Esophagus squamous epithelium (tissue), 5 donors: Measurements from ENCODE around the gene FHIT. TPM values are rescaled to one million over a fixed set of nuclear protein-coding genes. Genes with fewer than 3 reads are reported as not detected.

ENCODE experiments used
- DNase-seq: peaks from one replicate; lab custom pipeline; 2025; lab: John Stamatoyannopoulos, UW
- H3K27ac ChIP-seq, 4 donors: fragments of 200-600 bp; sonication (generic); one replicate each; pipeline ENCODE4 v1.5.1; 2016 to 2019; ENCODE audit warnings: mild to moderate bottlenecking in 1 of 4
- H3K27me3 ChIP-seq, 4 donors: fragments of 200-600 bp; sonication (generic); 1 replicate in 3 of 4; 2 replicates in 1 of 4; pipeline versions ENCODE4 v1.5.1 to v1.6.0; 2017 to 2021; ENCODE audit warnings: antibody characterized with exemption in 1 of 4
- H3K36me3 ChIP-seq, 3 donors: fragments of 200-600 bp; sonication (generic); one replicate each; pipeline ENCODE4 v1.5.1; 2016 to 2019
- H3K4me1 ChIP-seq, 3 donors: fragments of 200-600 bp; sonication (generic); one replicate each; pipeline ENCODE4 v1.5.1; 2017 to 2019
- H3K4me3 ChIP-seq, 4 donors: fragments of 200-600 bp; sonication (generic); 1 replicate in 3 of 4; 2 replicates in 1 of 4; pipeline ENCODE4 v1.5.1; 2016 to 2019; ENCODE audit warnings: mild to moderate bottlenecking in 2 of 4, moderate library complexity in 1 of 4
- H3K9me3 ChIP-seq, 3 donors: fragments of 200-600 bp; sonication (generic); one replicate each; pipeline ENCODE4 v1.5.1; 2016 to 2019
- POLR2A ChIP-seq, 4 donors: fragments of 450-650 bp; IDR thresholded peaks; one replicate each; pipeline ENCODE4 v1.6.1; 2017; ENCODE audit warnings: antibody characterized with exemption in 4 of 4, mild to moderate bottlenecking in 4 of 4, moderate library complexity in 3 of 4
- WGBS, 2 donors: methylation state at CpG; one replicate each; pipeline ENCODE4 v1.1.5; 2018; 5-methylcytosine and 5-hydroxymethylcytosine counted together
- intact Hi-C: fragments of 100-400 bp; cut with DNase I; formaldehyde crosslinking; loops from one replicate; pipeline ENCODE4 v1.15.0; 2022
- total RNA-seq, 4 donors: library from RNA; depleted of rRNA; stranded (reverse); fragments of >200 nt; gene quantifications; one replicate each; pipeline ENCODE4 v1.1.0, GENCODE V29; 2016
- TF ChIP-seq, protein P1 (sequence below), 6 experiments: fragments of 450-650 bp in 4 of 6; fragments of 200-600 bp in 2 of 6; sonication (generic) in 2 of 6; IDR thresholded peaks; one replicate each; pipeline ENCODE4 v1.5.1; 2016 to 2019; ENCODE audit warnings: antibody characterized with exemption in 6 of 6, mild to moderate bottlenecking in 4 of 6, moderate library complexity in 4 of 6
- donor health status: DM: yes; HTN: yes; CAD: no.

The FHIT gene
- total RNA-seq, 4 donors from 2014 or later = 0.64 to 5.7 (median 3.1) TPM

DNA sequence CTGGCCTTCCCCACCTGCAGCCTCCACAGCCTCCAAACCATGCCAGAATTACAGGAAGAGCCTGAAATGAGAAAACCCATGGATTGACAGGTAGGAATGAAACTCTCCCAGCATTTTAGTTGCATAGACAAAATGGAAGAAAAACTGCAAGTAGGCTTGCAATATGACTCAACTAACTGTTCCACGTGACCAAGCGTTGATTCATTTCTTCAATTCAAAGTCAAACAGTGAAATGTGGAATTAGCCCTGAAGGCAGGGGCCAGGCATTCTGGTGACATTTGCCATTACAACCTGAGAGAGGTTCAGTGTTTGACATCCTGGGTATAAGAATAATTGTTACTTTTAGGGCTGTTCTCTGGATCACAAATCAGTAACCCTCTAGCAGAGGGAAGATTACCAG is 1525.0 kb downstream of the FHIT start:
- TF ChIP-seq, protein P1, sequence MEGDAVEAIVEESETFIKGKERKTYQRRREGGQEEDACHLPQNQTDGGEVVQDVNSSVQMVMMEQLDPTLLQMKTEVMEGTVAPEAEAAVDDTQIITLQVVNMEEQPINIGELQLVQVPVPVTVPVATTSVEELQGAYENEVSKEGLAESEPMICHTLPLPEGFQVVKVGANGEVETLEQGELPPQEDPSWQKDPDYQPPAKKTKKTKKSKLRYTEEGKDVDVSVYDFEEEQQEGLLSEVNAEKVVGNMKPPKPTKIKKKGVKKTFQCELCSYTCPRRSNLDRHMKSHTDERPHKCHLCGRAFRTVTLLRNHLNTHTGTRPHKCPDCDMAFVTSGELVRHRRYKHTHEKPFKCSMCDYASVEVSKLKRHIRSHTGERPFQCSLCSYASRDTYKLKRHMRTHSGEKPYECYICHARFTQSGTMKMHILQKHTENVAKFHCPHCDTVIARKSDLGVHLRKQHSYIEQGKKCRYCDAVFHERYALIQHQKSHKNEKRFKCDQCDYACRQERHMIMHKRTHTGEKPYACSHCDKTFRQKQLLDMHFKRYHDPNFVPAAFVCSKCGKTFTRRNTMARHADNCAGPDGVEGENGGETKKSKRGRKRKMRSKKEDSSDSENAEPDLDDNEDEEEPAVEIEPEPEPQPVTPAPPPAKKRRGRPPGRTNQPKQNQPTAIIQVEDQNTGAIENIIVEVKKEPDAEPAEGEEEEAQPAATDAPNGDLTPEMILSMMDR (IDR thresholded peaks at IDR 0.05) = no peak
- TF ChIP-seq POLR2A (IDR thresholded peaks at IDR 0.05) = no peak
- 50 to 73% methylated on average over 2 of the region's 2 CpGs for WGBS, 2 donors

DNA sequence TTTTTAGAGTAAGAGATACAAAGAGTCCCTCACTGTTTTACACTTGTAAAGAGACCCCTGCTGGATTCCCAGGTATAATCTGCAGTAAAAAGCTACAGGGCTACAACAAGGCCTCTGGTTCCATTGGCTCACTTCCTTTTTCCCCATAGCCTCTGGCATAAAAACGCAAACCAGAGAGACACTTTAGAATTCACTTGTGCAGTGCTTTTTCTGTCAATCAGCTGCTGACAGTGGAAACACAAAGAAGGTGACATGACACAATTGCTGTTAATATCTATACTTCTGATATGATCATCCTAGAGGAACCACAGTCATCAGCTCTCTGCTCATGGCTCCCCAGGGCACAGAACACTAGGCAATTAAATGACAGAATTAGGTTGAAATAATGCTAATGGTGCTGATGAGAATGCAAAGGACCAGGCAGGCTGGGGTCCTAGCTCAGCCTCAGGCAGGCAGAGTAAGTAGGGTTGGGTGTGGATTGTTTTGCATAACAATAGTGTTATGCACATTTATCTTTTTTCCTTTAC is 1533.5 kb downstream of the FHIT start:
- intact Hi-C loops = no loop called here
- Histone ChIP-seq H3K36me3 (no peaks in the 10 kb centered on the region), H3K4me1 (no peaks in the 10 kb centered on the region), H3K27ac (no peak overlapping the region), H3K9me3 (peaks cover 0 to 4% (median 0%) of the 10 kb centered on the region in 3 donors), H3K27me3 (no peaks in the 10 kb centered on the region), H3K4me3 (no peak overlapping the region)
- TF ChIP-seq, protein P1 (IDR thresholded peaks at IDR 0.05) = no peak
- TF ChIP-seq POLR2A (IDR thresholded peaks at IDR 0.05) = no peak
- no peak for DNase-seq
- 38 to 43% methylated on average over 1 of the region's 1 CpG for WGBS, 2 donors

More for the DNA sequence above, 1525.0 kb downstream of the FHIT start:
- Histone ChIP-seq H3K27ac (no peak overlapping the region), H3K36me3 (no peaks in the 10 kb centered on the region), H3K4me1 (no peaks in the 10 kb centered on the region), H3K9me3 (no peaks in the 10 kb centered on the region), H3K27me3 (no peaks in the 10 kb centered on the region), H3K4me3 (no peak overlapping the region)
- DNase-seq = no peak
- intact Hi-C loops = no loop called here

DNA sequence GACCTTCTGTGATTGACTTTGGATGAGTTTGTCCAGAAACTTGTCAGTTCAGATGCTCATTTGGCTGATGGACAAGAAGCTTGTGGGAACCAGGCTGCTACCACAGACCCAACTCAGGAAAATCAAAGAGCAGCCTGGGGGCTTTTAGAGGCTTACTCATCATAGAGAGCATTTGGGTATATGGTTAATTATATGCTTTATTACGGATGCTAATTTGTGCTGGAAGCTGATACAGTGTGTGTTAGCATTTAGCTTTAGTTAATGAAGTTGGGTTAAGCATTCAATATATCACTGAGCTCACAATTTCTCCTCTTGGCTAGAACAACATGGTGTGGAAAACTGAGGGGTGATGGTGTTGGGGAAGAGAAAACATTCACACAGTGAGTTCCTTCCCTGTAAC is 1537.2 kb downstream of the FHIT start:
- Histone ChIP-seq H3K36me3 (no peaks in the 10 kb centered on the region), H3K27ac (no peak overlapping the region), H3K4me1 (no peaks in the 10 kb centered on the region), H3K4me3 (no peak overlapping the region), H3K9me3 (peaks cover 0 to 4% (median 0%) of the 10 kb centered on the region in 3 donors), H3K27me3 (no peaks in the 10 kb centered on the region)
- DNase-seq = no peak
- intact Hi-C loops = no loop called here
- TF ChIP-seq, protein P1 (IDR thresholded peaks at IDR 0.05) = no peak
- no peak for TF ChIP-seq POLR2A (IDR thresholded peaks at IDR 0.05)
- 50 to 75% methylated on average over 1 of the region's 1 CpG for WGBS, 2 donors

DNA sequence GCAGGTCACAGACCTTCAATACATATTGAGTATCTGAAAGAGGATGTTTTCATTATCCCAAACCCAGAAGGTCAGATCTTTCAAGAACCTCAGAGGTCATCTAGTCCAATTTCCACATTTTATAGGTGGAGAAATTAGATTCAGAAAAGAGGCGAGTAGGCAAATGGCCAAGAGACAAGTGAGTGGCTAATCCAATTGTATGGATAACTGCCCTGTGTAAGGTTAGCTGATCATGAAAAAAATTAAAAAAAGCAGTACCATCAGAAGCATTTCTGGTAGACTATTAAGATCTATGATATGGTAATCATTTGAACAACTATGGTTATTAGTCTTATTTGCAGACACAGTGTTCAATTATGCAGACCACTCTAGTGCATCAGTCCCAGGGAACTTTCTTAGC is 1540.7 kb downstream of the FHIT start:
- 84 to 93% methylated on average over 1 of the region's 1 CpG for WGBS, 2 donors
- H3K27me3 ChIP-seq = no peaks in the 10 kb centered on the region
- H3K4me1 ChIP-seq = no peaks in the 10 kb centered on the region
- intact Hi-C loops = no loop called here
- TF ChIP-seq, protein P1 (IDR thresholded peaks at IDR 0.05) = no peak
- TF ChIP-seq POLR2A (IDR thresholded peaks at IDR 0.05) = no peak
- no peak overlapping the region for H3K27ac ChIP-seq
- no peak overlapping the region for H3K4me3 ChIP-seq
- DNase-seq = no peak
- H3K9me3 ChIP-seq = peaks cover 0 to 4% (median 0%) of the 10 kb centered on the region in 3 donors
- H3K36me3 ChIP-seq = no peaks in the 10 kb centered on the region

DNA sequence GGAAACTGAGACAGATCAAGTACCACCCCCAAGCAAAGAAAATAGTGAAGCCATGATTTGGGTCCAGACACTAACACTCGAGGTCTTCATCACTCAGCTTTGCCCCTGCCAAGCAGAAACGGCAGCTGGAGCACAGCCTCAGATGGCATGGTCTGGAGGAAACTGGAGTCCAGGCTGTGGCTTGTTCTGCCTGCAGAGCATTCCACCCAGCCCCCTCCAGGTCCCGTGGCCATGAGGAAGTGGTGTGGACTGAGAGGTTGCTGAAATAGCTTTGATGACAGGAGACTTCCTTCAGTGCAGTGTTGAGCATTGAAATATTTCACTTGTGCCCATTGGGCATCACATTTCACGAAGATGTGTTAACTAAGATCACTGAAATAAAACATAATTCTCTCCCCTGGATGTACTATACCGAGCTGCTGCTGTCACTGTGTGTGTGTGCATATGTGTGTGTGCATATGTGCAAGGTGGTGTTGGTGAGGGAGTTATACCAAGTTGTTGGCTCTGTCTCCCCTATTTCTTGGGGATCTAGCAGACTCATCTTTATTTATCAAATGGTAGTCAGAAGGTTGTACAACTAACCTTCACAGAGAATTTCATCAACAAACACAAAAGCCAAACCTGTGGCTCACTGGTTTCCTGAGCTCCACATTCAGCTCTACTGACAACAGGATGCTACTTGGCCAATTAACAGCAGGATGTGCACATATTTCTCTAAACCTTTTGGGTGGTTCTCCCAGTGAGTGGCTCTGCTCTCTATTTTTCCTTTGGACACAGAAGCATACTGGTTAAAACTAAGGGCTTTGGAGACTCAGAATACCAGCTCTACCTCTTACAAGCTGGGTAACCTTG is 1541.3 kb downstream of the FHIT start:
- intact Hi-C loops = no loop called here
- DNase-seq = peak; percentile 1
- H3K4me1 ChIP-seq = no peaks in the 10 kb centered on the region
- H3K9me3 ChIP-seq = peaks cover 0 to 4% (median 0%) of the 10 kb centered on the region in 3 donors
- no peak for TF ChIP-seq POLR2A (IDR thresholded peaks at IDR 0.05)
- TF ChIP-seq, protein P1 (IDR thresholded peaks at IDR 0.05) = no peak
- H3K4me3 ChIP-seq = no peak overlapping the region
- H3K36me3 ChIP-seq = no peaks in the 10 kb centered on the region
- no peaks in the 10 kb centered on the region for H3K27me3 ChIP-seq
- WGBS, 2 donors = 49 to 51% methylated on average over 3 to 5 of the region's 5 CpGs
- no peak overlapping the region for H3K27ac ChIP-seq
